CD4-positive, CD25-positive, alpha-beta regulatory T cell (primary cell): ENCODE data around the gene SLC22A5. TPM values are rescaled to one million over a fixed set of nuclear protein-coding genes. Genes with fewer than 3 reads are reported as not detected.

Source experiments
- ATAC-seq, 2 donors: fragments of 150-1000 bp; cut with Tn5 transposase; one replicate each; pipeline ENCODE4 v1.10.0; 2021; ENCODE audit warnings: low read depth in 2 of 2, moderate number of reproducible peaks in 2 of 2, moderate library complexity in 1 of 2
- DNase-seq, 3 donors: peaks; one replicate each; pipeline versions ENCODE4 v3.0.0 to v3.0.0-alpha.2; 2012 to 2022; ENCODE audit warnings: mixed read lengths in 1 of 3
- H3K27ac ChIP-seq: one replicate; pipeline ENCODE4 v1.7.0; 2013; ENCODE audit warnings: mild to moderate bottlenecking, low read length; ENCODE audit not compliant: insufficient read depth, poor library complexity, severe bottlenecking
- H3K27me3 ChIP-seq: one replicate; pipeline ENCODE4 v1.7.0; 2013; ENCODE audit warnings: low read length; ENCODE audit not compliant: control insufficient read depth, insufficient read depth
- H3K36me3 ChIP-seq: one replicate; pipeline ENCODE4 v1.7.0; 2013; ENCODE audit warnings: mild to moderate bottlenecking, low read length, moderate library complexity; ENCODE audit not compliant: control insufficient read depth, insufficient read depth
- H3K4me1 ChIP-seq: 2 replicates; pipeline ENCODE4 v1.7.0; 2013; ENCODE audit warnings: mild to moderate bottlenecking, low read length; ENCODE audit not compliant: insufficient read depth, control insufficient read depth, poor library complexity, severe bottlenecking
- H3K4me3 ChIP-seq: one replicate; pipeline ENCODE4 v1.7.0; 2013; ENCODE audit warnings: low read depth, mild to moderate bottlenecking, low read length, moderate library complexity
- H3K9me3 ChIP-seq, 2 experiments: 1 replicate in 1 of 2; 2 replicates in 1 of 2; pipeline ENCODE4 v1.7.0; 2013; ENCODE audit warnings: low read length in 2 of 2, mild to moderate bottlenecking in 1 of 2, moderate library complexity in 1 of 2; ENCODE audit not compliant: control insufficient read depth in 2 of 2
- H3K27ac Mint-ChIP-seq, 3 donors: one replicate each; pipeline ENCODE4 v1.8.0; 2020 to 2022; ENCODE audit warnings: mild to moderate bottlenecking in 3 of 3, mixed read lengths in 3 of 3, moderate library complexity in 2 of 3
- H3K27me3 Mint-ChIP-seq: one replicate; pipeline ENCODE4 v1.8.0; 2022; ENCODE audit warnings: mild to moderate bottlenecking, mixed read lengths
- H3K36me3 Mint-ChIP-seq: one replicate; pipeline ENCODE4 v1.8.0; 2020; ENCODE audit warnings: mixed read lengths
- H3K4me1 Mint-ChIP-seq, 4 donors: one replicate each; pipeline ENCODE4 v1.8.0; 2020 to 2022; ENCODE audit warnings: mixed read lengths in 4 of 4, mild to moderate bottlenecking in 1 of 4
- H3K4me3 Mint-ChIP-seq, 4 donors: one replicate each; pipeline ENCODE4 v1.8.0; 2020 to 2022; ENCODE audit warnings: mild to moderate bottlenecking in 4 of 4, mixed read lengths in 4 of 4, moderate library complexity in 3 of 4
- H3K9me3 Mint-ChIP-seq, 7 donors: one replicate each; pipeline ENCODE4 v1.8.0; 2020 to 2022; ENCODE audit warnings: mixed read lengths in 7 of 7, mild to moderate bottlenecking in 3 of 7, moderate library complexity in 2 of 7
- polyA plus RNA-seq, 4 donors: library from polyadenylated mRNA; unstranded; fragments of 300-500 nt; fragmentation: Illumina TruSeq; gene quantifications; one replicate each; pipeline ENCODE4 v1.2.3, GENCODE V29; 2021
- total RNA-seq: library from RNA; stranded (reverse); gene quantifications from one replicate; pipeline ENCODE4 v1.2.3, GENCODE V29; 2022

SLC22A5 gene
- total and polyA plus RNA-seq, 5 donors from 2014 or later: 0.54 to 3.2 (median 2.1) TPM

DNA sequence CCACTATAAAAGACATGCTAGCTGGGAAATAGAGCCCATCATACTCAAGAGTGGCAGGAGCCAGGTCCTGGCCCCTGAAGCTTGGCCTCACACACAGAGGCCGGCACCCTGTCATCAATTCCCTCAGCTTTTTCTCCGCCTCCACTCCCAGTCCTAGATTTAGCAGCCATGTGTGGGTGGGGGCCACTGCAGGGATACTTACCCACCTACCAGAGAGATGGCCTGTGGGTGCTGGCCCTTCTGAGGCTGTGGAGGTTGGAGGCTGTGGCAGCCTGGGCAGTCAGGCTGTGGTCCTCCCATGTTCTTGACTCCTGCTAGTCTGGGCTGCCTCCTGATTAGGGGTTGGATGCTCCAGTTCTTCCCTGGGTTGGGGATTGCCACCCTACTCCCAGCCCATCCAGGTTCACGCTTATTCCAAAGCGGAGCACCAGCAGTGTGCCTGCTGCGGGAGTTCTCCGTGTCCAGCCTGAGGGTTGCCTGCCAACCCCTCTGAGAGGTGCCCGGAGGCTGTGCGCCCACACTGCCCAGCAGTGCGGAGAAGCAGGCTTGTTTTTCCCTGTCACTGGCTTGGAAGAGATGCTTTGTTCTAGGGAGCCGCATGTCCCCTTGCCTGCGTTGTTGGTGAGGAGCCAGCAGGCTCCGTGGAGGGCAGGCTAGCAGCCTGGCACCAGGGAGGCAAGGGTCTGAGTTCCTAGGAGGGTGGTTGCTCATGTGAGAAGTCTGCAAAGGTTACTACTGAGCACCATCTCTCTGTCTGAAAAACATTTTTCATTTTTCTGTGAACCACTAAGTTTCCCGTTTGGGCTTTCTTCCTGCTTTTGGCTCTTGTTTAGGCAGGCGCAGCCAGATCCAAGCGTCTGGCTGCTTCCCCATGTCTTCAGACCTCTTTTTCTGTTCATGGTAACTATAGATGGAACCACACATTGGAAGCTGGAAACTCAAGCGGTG, 7.5 kb downstream of the SLC22A5 start:
- Histone ChIP-seq H3K27me3 (no peaks in the 10 kb centered on the region), H3K36me3 (no peaks in the 10 kb centered on the region), H3K27ac (no peak overlapping the region), H3K4me1 (peaks cover 7% of the 10 kb centered on the region), H3K9me3 (no peaks in the 10 kb centered on the region), H3K4me3 (no peak overlapping the region)
- Mint-ChIP-seq H3K4me1 (peaks cover 0 to 16% (median 6%) of the 10 kb centered on the region in 4 donors), H3K27me3 (no peaks in the 10 kb centered on the region), H3K4me3 (no peak overlapping the region), H3K9me3 (no peaks in the 10 kb centered on the region), H3K27ac (no peak overlapping the region), H3K36me3 (peaks cover 7% of the 10 kb centered on the region)
- DNase-seq (no peak), ATAC-seq (no peak)

DNA sequence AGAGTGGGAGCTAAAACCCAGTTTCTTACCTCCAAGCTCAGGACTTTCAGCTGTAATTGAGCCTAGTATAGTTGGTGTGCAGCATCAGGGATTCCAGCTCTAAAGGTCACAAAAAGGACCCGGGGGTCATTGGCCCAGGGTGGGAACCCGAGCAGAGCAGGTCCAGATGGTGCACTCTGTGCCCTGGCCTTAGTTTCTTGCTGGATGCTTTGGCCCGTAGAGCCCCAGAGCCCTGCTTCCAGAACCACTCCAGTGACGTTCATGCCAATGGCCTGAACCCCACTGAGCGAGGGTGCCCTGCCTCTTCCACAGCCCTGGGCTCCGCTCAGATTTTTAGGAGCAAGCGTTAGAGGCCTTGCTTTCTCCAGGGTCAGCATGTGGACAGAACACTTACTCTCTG, 8.2 kb downstream of the SLC22A5 start:
- H3K9me3 ChIP-seq: no peaks in the 10 kb centered on the region
- no peaks in the 10 kb centered on the region for H3K36me3 ChIP-seq
- no peak overlapping the region for H3K27ac Mint-ChIP-seq
- no peaks in the 10 kb centered on the region for H3K9me3 Mint-ChIP-seq
- H3K4me3 Mint-ChIP-seq: no peak overlapping the region
- no peaks in the 10 kb centered on the region for H3K4me1 ChIP-seq
- no peaks in the 10 kb centered on the region for H3K27me3 Mint-ChIP-seq
- peaks cover 0 to 14% (median 3%) of the 10 kb centered on the region in 4 donors for H3K4me1 Mint-ChIP-seq
- DNase-seq (no peak), ATAC-seq (no peak)
- H3K36me3 Mint-ChIP-seq: peaks cover 7% of the 10 kb centered on the region
- H3K27ac ChIP-seq: no peak overlapping the region
- H3K27me3 ChIP-seq: no peaks in the 10 kb centered on the region
- H3K4me3 ChIP-seq: no peak overlapping the region

DNA sequence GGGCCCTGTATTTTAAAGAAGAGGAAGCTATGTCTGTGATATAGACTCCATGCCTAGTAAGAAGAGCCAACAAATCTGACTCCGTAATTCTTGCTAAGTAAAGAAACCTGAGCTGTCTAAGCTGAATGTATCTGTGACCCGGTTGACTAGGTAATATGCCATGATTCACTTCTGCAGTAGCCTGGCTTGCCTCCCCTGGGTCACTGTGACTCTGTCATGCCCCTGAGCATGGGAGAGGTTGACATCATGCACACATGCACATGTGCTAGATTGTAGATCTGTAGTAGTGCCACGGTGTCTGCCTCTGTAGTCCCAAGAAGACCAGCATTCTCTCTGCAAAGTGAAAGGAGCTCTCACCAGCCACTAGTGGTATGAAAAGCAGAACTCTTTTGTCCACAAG, 9.1 kb downstream of the SLC22A5 start:
- Mint-ChIP-seq H3K9me3 (no peaks in the 10 kb centered on the region), H3K27ac (no peak overlapping the region), H3K36me3 (peaks cover 7% of the 10 kb centered on the region), H3K4me1 (peaks cover 0 to 14% (median 2%) of the 10 kb centered on the region in 4 donors), H3K27me3 (no peaks in the 10 kb centered on the region), H3K4me3 (no peak overlapping the region)
- ATAC-seq (no peak), DNase-seq (no peak)
- Histone ChIP-seq H3K4me1 (no peaks in the 10 kb centered on the region), H3K27me3 (no peaks in the 10 kb centered on the region), H3K36me3 (no peaks in the 10 kb centered on the region), H3K9me3 (no peaks in the 10 kb centered on the region), H3K27ac (no peak overlapping the region), H3K4me3 (no peak overlapping the region)

DNA sequence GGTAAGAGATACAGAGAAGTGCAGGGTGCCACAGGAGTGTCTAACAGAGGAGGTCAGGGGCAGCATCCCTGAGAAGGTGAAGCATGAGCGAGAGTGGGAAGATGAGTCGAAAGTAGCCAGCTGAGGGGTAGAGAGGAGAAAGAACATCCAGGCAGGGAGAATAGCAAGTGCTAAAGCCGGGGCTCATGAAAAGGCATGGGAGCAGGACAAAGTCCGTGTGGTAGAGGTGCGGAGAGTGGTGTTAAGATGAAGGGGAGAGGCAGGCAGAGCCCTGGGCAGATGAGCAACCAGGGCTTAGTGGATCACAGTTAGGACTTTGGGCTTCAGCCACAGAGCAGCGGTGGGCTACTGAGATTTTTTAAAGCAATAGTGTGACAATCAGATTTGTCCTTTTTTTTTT, 10.5 kb downstream of the SLC22A5 start:
- no peak overlapping the region for H3K4me3 Mint-ChIP-seq
- DNase-seq (no peak), ATAC-seq (no peak)
- no peaks in the 10 kb centered on the region for H3K27me3 Mint-ChIP-seq
- H3K27me3 ChIP-seq: no peaks in the 10 kb centered on the region
- H3K27ac Mint-ChIP-seq: no peak overlapping the region
- no peaks in the 10 kb centered on the region for H3K36me3 ChIP-seq
- no peaks in the 10 kb centered on the region for H3K9me3 Mint-ChIP-seq
- no peak overlapping the region for H3K4me3 ChIP-seq
- H3K4me1 Mint-ChIP-seq: peaks cover under 1 to 8% (median 5%) of the 10 kb centered on the region in 4 donors
- no peaks in the 10 kb centered on the region for H3K4me1 ChIP-seq
- peaks cover 7% of the 10 kb centered on the region for H3K36me3 Mint-ChIP-seq
- no peak overlapping the region for H3K27ac ChIP-seq
- H3K9me3 ChIP-seq: no peaks in the 10 kb centered on the region

DNA sequence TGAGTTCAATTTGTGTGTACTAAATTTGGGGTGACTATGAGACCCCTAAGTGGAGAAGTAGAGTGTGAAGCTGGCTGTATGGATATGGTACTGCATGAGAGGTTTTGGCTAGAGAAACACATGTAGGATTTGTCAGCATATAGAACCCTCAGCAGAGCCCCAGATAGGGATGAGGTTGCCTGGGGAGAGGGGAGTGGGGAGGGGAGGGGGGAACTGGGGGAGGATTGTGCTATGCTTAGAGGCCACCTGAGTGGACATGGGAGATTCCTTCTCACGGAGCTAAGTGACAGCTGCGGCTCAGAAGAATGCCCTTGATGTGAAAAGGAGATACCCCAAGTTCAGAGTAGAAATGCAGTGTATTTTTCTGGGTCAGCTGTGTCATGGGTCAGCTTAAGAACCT, 11.2 kb downstream of the SLC22A5 start:
- ATAC-seq: no peak

DNA sequence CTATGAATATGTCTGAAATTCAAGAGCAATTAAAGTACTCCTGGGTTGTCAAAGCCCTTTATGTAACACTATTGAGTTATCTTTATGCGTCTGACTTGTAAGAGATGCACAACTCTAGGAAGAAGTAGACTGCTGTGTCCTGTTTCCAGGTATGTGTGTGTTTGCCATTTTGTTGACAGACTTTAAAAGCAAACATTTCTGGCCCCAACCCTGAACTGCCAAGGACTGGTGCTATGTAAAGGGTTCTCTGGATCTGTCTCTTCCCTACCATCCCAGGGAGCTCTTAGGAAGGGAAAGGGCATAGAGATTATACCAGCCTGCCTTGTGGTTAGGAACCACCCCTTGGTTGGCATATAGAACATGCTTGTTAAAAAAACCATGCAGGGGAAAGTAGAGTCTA, 12.1 kb downstream of the SLC22A5 start:
- H3K4me3 Mint-ChIP-seq: no peak overlapping the region
- H3K9me3 ChIP-seq: no peaks in the 10 kb centered on the region
- H3K4me3 ChIP-seq: no peak overlapping the region
- no peaks in the 10 kb centered on the region for H3K9me3 Mint-ChIP-seq
- no peak overlapping the region for H3K27ac ChIP-seq
- H3K27ac Mint-ChIP-seq: no peak overlapping the region
- H3K4me1 ChIP-seq: peaks cover 12% of the 10 kb centered on the region
- H3K36me3 ChIP-seq: no peaks in the 10 kb centered on the region
- ATAC-seq (no peak), DNase-seq (no peak)
- H3K36me3 Mint-ChIP-seq: peaks cover 7% of the 10 kb centered on the region
- H3K4me1 Mint-ChIP-seq: peaks cover 7 to 19% (median 16%) of the 10 kb centered on the region in 4 donors
- no peaks in the 10 kb centered on the region for H3K27me3 ChIP-seq
- H3K27me3 Mint-ChIP-seq: no peaks in the 10 kb centered on the region

More for the DNA sequence above, 11.2 kb downstream of the SLC22A5 start:
- Mint-ChIP-seq H3K4me1 (peaks cover 7 to 12% (median 10%) of the 10 kb centered on the region in 4 donors), H3K9me3 (no peaks in the 10 kb centered on the region), H3K4me3 (no peak overlapping the region), H3K27me3 (no peaks in the 10 kb centered on the region), H3K27ac (peak overlapping the region in 1 of 3 donors; percentile 46), H3K36me3 (peaks cover 7% of the 10 kb centered on the region)
- DNase-seq: no peak
- no peak overlapping the region for H3K4me3 ChIP-seq
- H3K4me1 ChIP-seq: peaks cover 4% of the 10 kb centered on the region
- H3K36me3 ChIP-seq: no peaks in the 10 kb centered on the region
- no peaks in the 10 kb centered on the region for H3K27me3 ChIP-seq
- H3K27ac ChIP-seq: no peak overlapping the region
- H3K9me3 ChIP-seq: no peaks in the 10 kb centered on the region

DNA sequence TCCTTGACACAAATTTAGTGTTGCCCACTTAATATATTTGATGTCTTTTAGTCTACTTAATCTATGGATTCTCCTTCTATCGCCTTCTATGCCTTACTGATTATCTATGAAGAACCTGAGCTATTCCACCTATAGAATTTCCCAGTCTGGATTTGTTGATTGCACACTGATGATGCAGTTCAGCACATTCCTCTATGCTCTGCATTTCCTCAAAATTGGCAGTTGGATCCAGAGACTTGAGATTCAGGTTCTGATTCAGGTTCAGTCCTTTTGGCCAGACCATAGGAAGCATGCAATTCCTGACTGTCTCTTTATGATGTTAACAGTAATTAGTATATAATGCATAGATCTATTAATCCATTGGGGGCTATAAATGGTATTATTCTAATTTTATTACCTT, 13.8 kb downstream of the SLC22A5 start:
- no peak overlapping the region for H3K4me3 ChIP-seq

DNA sequence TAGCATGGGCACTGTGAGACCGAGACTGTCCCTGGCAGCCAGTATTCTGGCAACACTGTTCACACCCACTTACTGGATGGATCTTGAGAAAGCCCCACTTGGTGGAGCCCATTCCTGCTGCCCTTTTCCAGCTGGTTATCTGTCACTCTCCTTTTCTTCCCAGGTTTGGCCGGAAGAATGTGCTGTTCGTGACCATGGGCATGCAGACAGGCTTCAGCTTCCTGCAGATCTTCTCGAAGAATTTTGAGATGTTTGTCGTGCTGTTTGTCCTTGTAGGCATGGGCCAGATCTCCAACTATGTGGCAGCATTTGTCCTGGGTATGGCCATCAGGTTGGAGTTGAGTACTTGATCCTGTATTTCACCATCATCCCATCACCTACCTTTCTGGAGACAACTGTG, 14.5 kb downstream of the SLC22A5 start:
- no peaks in the 10 kb centered on the region for H3K27me3 ChIP-seq
- Mint-ChIP-seq H3K4me1 (peaks cover 7 to 21% (median 18%) of the 10 kb centered on the region in 4 donors), H3K27ac (no peak overlapping the region), H3K36me3 (no peaks in the 10 kb centered on the region), H3K9me3 (no peaks in the 10 kb centered on the region), H3K4me3 (no peak overlapping the region), H3K27me3 (no peaks in the 10 kb centered on the region)
- DNase-seq: no peak
- H3K36me3 ChIP-seq: no peaks in the 10 kb centered on the region
- no peak overlapping the region for H3K27ac ChIP-seq
- H3K4me3 ChIP-seq: no peak overlapping the region
- H3K4me1 ChIP-seq: peaks cover 15% of the 10 kb centered on the region
- no peak for ATAC-seq
- H3K9me3 ChIP-seq: no peaks in the 10 kb centered on the region

More for the DNA sequence above, 13.8 kb downstream of the SLC22A5 start:
- H3K36me3 ChIP-seq: no peaks in the 10 kb centered on the region
- Mint-ChIP-seq H3K27ac (no peak overlapping the region), H3K27me3 (no peaks in the 10 kb centered on the region), H3K9me3 (no peaks in the 10 kb centered on the region), H3K36me3 (peaks cover 6% of the 10 kb centered on the region), H3K4me3 (no peak overlapping the region), H3K4me1 (peaks cover 7 to 21% (median 18%) of the 10 kb centered on the region in 4 donors)
- DNase-seq (no peak), ATAC-seq (no peak)
- no peaks in the 10 kb centered on the region for H3K27me3 ChIP-seq
- H3K9me3 ChIP-seq: no peaks in the 10 kb centered on the region
- no peak overlapping the region for H3K27ac ChIP-seq
- peaks cover 15% of the 10 kb centered on the region for H3K4me1 ChIP-seq
